GM23338 (cell line): ENCODE results near the gene CADPS. TPM values are rescaled to one million over a fixed set of nuclear protein-coding genes. Genes with fewer than 3 reads are reported as not detected.

Experiments used
- ATAC-seq: fragments of 200-7000 bp; cut with Tn5 transposase; 3 replicates; pipeline ENCODE4 v1.9.1; 2020
- DNase-seq: peaks from one replicate; pipeline ENCODE4 v3.0.0-alpha.2; 2015; ENCODE audit warnings: low spot score
- H2AFZ ChIP-seq: fragments of 200-600 bp; sonication (generic); 2 replicates; pipeline ENCODE4 v1.8.0; 2016; ENCODE audit warnings: antibody characterized with exemption, mild to moderate bottlenecking, moderate library complexity
- H3F3A ChIP-seq: fragments of 200-600 bp; sonication (generic); replicated peaks from 2 replicates; pipeline ENCODE4 v1.8.0; 2017; ENCODE audit warnings: antibody characterized with exemption, mixed run types, low read depth
- H3K27ac ChIP-seq: fragments of 200-600 bp; sonication (generic); 2 replicates; pipeline ENCODE4 v1.6.1; 2016; ENCODE audit warnings: low read depth
- H3K27me3 ChIP-seq: fragments of 200-600 bp; sonication (generic); 2 replicates; pipeline ENCODE4 v1.8.0; 2016; ENCODE audit warnings: mild to moderate bottlenecking, mixed run types, moderate library complexity; ENCODE audit not compliant: insufficient read depth
- H3K36me3 ChIP-seq: fragments of 200-600 bp; sonication (generic); 2 replicates; pipeline ENCODE4 v1.8.0; 2016; ENCODE audit warnings: mild to moderate bottlenecking; ENCODE audit not compliant: insufficient read depth
- H3K4me1 ChIP-seq: fragments of 200-600 bp; sonication (generic); 2 replicates; pipeline ENCODE4 v1.8.0; 2016; ENCODE audit warnings: mild to moderate bottlenecking, moderate library complexity; ENCODE audit not compliant: insufficient read depth
- H3K4me2 ChIP-seq: fragments of 200-600 bp; sonication (generic); 2 replicates; pipeline ENCODE4 v1.7.1; 2017; ENCODE audit warnings: mixed run types
- H3K4me3 ChIP-seq: fragments of 200-600 bp; sonication (generic); 2 replicates; pipeline ENCODE4 v1.6.1; 2016; ENCODE audit warnings: mixed run types
- H3K79me2 ChIP-seq: fragments of 200-600 bp; sonication (generic); replicated peaks from 2 replicates; pipeline ENCODE4 v1.8.0; 2017; ENCODE audit warnings: mild to moderate bottlenecking; ENCODE audit not compliant: insufficient read depth
- H3K9me2 ChIP-seq: fragments of 200-600 bp; sonication (generic); 2 replicates; pipeline ENCODE4 v1.8.0; 2017; ENCODE audit not compliant: insufficient read depth
- H4K20me1 ChIP-seq: fragments of 200-600 bp; sonication (generic); replicated peaks from 2 replicates; pipeline ENCODE4 v1.8.0; 2017; ENCODE audit warnings: mild to moderate bottlenecking; ENCODE audit not compliant: insufficient read depth
- H3K27ac Mint-ChIP-seq: 2 replicates; pipeline ENCODE4 v1.8.0; 2020; ENCODE audit warnings: inconsistent platforms, mild to moderate bottlenecking, moderate library complexity, mixed read lengths
- H3K27me3 Mint-ChIP-seq: 3 replicates; pipeline ENCODE4 v1.8.0; 2022; ENCODE audit warnings: low read depth, mild to moderate bottlenecking, moderate library complexity, mixed read lengths, inconsistent platforms; ENCODE audit not compliant: insufficient read depth, poor library complexity
- H3K36me3 Mint-ChIP-seq: 3 replicates; pipeline ENCODE4 v1.8.0; 2021; ENCODE audit warnings: low read depth, mild to moderate bottlenecking, inconsistent platforms, moderate library complexity, mixed read lengths
- H3K4me1 Mint-ChIP-seq: 3 replicates; pipeline ENCODE4 v1.8.0; 2020; ENCODE audit warnings: mild to moderate bottlenecking, inconsistent platforms, mixed read lengths
- H3K4me3 Mint-ChIP-seq: 3 replicates; pipeline ENCODE4 v1.8.0; 2021; ENCODE audit warnings: moderate library complexity, mild to moderate bottlenecking, inconsistent platforms, mixed read lengths
- H3K9me3 Mint-ChIP-seq: 3 replicates; pipeline ENCODE4 v1.8.0; 2020; ENCODE audit warnings: moderate library complexity, mild to moderate bottlenecking, inconsistent platforms, mixed read lengths
- CREB1 ChIP-seq: fragments of 250-450 bp; sonication (Bioruptor Pico); IDR thresholded peaks from 2 replicates; pipeline ENCODE4 v1.5.0; 2020; ENCODE audit warnings: low read depth, mild to moderate bottlenecking, moderate library complexity
- CTCF ChIP-seq, 2 experiments: fragments of 200-600 bp in 1 of 2; sonication (generic) in 1 of 2; conservative IDR thresholded peaks; 2 replicates each; pipeline versions ENCODE4 v1.5.1 to v1.6.1; 2016 to 2017; ENCODE audit warnings: antibody characterized with exemption in 2 of 2, low read depth in 2 of 2, mild to moderate bottlenecking in 2 of 2, moderate library complexity in 1 of 2
- ETS1 ChIP-seq: IDR thresholded peaks from 2 replicates; pipeline ENCODE4 v1.6.1; 2016; ENCODE audit warnings: antibody characterized with exemption
- EZH2 ChIP-seq: fragments of 200-600 bp; sonication (generic); IDR thresholded peaks from one replicate; pipeline ENCODE4 v1.8.0; 2017; ENCODE audit warnings: antibody characterized with exemption, mild to moderate bottlenecking, low read depth; ENCODE audit not compliant: unreplicated experiment
- EZH2phosphoT487 ChIP-seq: fragments of 200-600 bp; sonication (generic); IDR thresholded peaks from one replicate; pipeline ENCODE4 v1.8.1; 2018; ENCODE audit warnings: antibody characterized with exemption; ENCODE audit not compliant: unreplicated experiment
- JUNB ChIP-seq: IDR thresholded peaks from one replicate; pipeline ENCODE4 v1.6.1; 2016; ENCODE audit warnings: antibody characterized with exemption; ENCODE audit not compliant: unreplicated experiment
- NANOG ChIP-seq: IDR thresholded peaks from 2 replicates; pipeline ENCODE4 v1.6.1; 2016; ENCODE audit warnings: antibody characterized with exemption, borderline replicate concordance
- POLR2AphosphoS5 ChIP-seq: IDR thresholded peaks from 2 replicates; pipeline ENCODE4 v1.6.1; 2016; ENCODE audit warnings: antibody characterized with exemption, low read depth
- STAT1 ChIP-seq: IDR thresholded peaks from one replicate; pipeline ENCODE4 v1.6.1; 2016; ENCODE audit warnings: antibody characterized with exemption; ENCODE audit not compliant: unreplicated experiment
- ZNF114 ChIP-seq: fragments of 250-450 bp; sonication (Bioruptor Pico); IDR thresholded peaks from 2 replicates; pipeline ENCODE4 v1.5.0; 2020; ENCODE audit warnings: mild to moderate bottlenecking, moderate library complexity
- ZNF331 ChIP-seq: fragments of 250-450 bp; sonication (Bioruptor Pico); IDR thresholded peaks from 2 replicates; pipeline ENCODE4 v1.5.0; 2020; ENCODE audit warnings: low read depth, mild to moderate bottlenecking, moderate library complexity
- ZNF462 ChIP-seq: fragments of 250-450 bp; sonication (Bioruptor Pico); IDR thresholded peaks from 2 replicates; pipeline ENCODE4 v1.5.0; 2020; ENCODE audit warnings: mild to moderate bottlenecking, moderate library complexity
- polyA plus RNA-seq: library from polyadenylated mRNA; unstranded; fragments of >200 nt; fragmentation: Nextera tagmentation; extraction: Ambion mirVana; gene quantifications from 2 replicates; pipeline ENCODE4 v1.2.1, GENCODE V29; 2016
- total RNA-seq: library from RNA; depleted of rRNA; stranded (reverse); fragments of >200 nt; shearing (Covaris generic); gene quantifications from 2 replicates; pipeline ENCODE4 v1.2.3, GENCODE V29; 2014
- TF ChIP-seq, protein P1 (sequence below): IDR thresholded peaks from one replicate; pipeline ENCODE4 v1.6.1; 2018; ENCODE audit warnings: antibody characterized with exemption; ENCODE audit not compliant: unreplicated experiment

CADPS gene
- total and polyA plus RNA-seq, 2 experiments from 2014 or later: 14.7 to 22.0 TPM

DNA sequence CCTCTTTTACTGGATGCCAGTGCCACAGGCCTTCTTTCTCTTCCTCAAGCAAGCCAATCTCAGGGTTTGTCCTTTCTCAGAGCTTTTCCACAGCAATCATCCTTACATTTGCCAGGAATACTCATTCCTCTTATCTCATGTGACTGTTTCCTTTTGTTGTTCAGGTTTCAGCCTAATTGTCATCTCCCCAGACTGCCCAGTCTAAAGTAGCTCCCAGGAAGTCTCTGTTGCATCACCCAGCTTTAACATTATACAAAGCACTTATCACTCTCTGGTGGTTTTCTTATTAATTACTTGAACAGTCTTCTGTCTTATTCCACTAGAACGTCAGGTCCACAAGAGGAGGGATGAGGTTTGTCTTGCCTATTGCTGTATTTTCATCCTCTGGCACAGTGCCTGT is 65.8 kb downstream of the CADPS start:
- Histone ChIP-seq H3F3A (no peaks in the 10 kb centered on the region), H2AFZ (no peak overlapping the region), H3K79me2 (no peaks in the 10 kb centered on the region), H3K27me3 (no peaks in the 10 kb centered on the region), H3K9me2 (no peaks in the 10 kb centered on the region), H4K20me1 (no peaks in the 10 kb centered on the region), H3K27ac (no peak overlapping the region), H3K4me1 (peaks cover 9% of the 10 kb centered on the region; the same call in 1 of the 2 replicates), H3K4me3 (no peak overlapping the region), H3K36me3 (no peaks in the 10 kb centered on the region), H3K4me2 (no peak overlapping the region)
- Mint-ChIP-seq H3K9me3 (no peaks in the 10 kb centered on the region), H3K27ac (no peak overlapping the region), H3K4me3 (no peak overlapping the region), H3K36me3 (no peaks in the 10 kb centered on the region), H3K27me3 (no peaks in the 10 kb centered on the region), H3K4me1 (peaks cover 15% of the 10 kb centered on the region)
- ATAC-seq: no peak
- TF ChIP-seq JUNB: no peak
- TF ChIP-seq ETS1: no peak
- TF ChIP-seq EZH2: no peak
- TF ChIP-seq POLR2AphosphoS5: no peak
- no peak for TF ChIP-seq CTCF (conservative IDR thresholded peaks at IDR 0.05; ENCODE audit: low read depth in 2 of 2)
- TF ChIP-seq ZNF462 (CRISPR knock-in tag): no peak
- no peak for TF ChIP-seq ZNF114
- no peak for TF ChIP-seq EZH2phosphoT487
- no peak for TF ChIP-seq STAT1
- TF ChIP-seq ZNF331 (CRISPR knock-in tag): no peak
- TF ChIP-seq CREB1 (CRISPR knock-in tag): no peak
- no peak for TF ChIP-seq NANOG
- TF ChIP-seq, protein P1, sequence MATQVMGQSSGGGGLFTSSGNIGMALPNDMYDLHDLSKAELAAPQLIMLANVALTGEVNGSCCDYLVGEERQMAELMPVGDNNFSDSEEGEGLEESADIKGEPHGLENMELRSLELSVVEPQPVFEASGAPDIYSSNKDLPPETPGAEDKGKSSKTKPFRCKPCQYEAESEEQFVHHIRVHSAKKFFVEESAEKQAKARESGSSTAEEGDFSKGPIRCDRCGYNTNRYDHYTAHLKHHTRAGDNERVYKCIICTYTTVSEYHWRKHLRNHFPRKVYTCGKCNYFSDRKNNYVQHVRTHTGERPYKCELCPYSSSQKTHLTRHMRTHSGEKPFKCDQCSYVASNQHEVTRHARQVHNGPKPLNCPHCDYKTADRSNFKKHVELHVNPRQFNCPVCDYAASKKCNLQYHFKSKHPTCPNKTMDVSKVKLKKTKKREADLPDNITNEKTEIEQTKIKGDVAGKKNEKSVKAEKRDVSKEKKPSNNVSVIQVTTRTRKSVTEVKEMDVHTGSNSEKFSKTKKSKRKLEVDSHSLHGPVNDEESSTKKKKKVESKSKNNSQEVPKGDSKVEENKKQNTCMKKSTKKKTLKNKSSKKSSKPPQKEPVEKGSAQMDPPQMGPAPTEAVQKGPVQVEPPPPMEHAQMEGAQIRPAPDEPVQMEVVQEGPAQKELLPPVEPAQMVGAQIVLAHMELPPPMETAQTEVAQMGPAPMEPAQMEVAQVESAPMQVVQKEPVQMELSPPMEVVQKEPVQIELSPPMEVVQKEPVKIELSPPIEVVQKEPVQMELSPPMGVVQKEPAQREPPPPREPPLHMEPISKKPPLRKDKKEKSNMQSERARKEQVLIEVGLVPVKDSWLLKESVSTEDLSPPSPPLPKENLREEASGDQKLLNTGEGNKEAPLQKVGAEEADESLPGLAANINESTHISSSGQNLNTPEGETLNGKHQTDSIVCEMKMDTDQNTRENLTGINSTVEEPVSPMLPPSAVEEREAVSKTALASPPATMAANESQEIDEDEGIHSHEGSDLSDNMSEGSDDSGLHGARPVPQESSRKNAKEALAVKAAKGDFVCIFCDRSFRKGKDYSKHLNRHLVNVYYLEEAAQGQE: no peak
- DNase-seq: no peak
